Adrenal gland (tissue), 12 donors: ENCODE data around the gene SLC7A9. TPM values are rescaled to one million over a fixed set of nuclear protein-coding genes. Genes with fewer than 3 reads are reported as not detected.
"Not testable (repeated sequence)": the region's sequence is repeated elsewhere in the genome, so short reads cannot be mapped to it uniquely, and the experiment has no call there.

Source experiments
- DNase-seq, 7 donors: peaks; one replicate each; pipeline ENCODE4 v3.0.0-alpha.2; 2019 to 2020
- H3K27ac ChIP-seq, 5 donors: fragments of 200-600 bp; sonication (generic) in 4 of 5; 1 replicate in 3 of 5; 2 replicates in 2 of 5; pipeline versions ENCODE4 v1.5.1 to v1.8.0; 2016 to 2020; ENCODE audit warnings: mild to moderate bottlenecking in 1 of 5
- H3K27me3 ChIP-seq: fragments of 200-600 bp; 2 replicates; pipeline ENCODE4 v1.8.0; 2021
- H3K36me3 ChIP-seq, 2 donors: fragments of 200-600 bp; replicated peaks in 1 of 2; 1 replicate in 1 of 2; 2 replicates in 1 of 2; pipeline versions ENCODE4 v1.5.1 to v1.8.0; 2018 to 2022
- H3K4me1 ChIP-seq, 2 donors: fragments of 200-600 bp; replicated peaks in 1 of 2; 1 replicate in 1 of 2; 2 replicates in 1 of 2; pipeline versions ENCODE4 v1.5.1 to v1.8.0; 2018 to 2021
- H3K4me3 ChIP-seq, 4 donors: fragments of 200-600 bp; sonication (generic) in 3 of 4; one replicate each; pipeline ENCODE4 v1.5.1; 2016 to 2018
- H3K9me3 ChIP-seq, 3 donors: fragments of 200-600 bp; sonication (generic) in 1 of 3; replicated peaks in 1 of 3; 1 replicate in 2 of 3; 2 replicates in 1 of 3; pipeline versions ENCODE4 v1.5.1 to v1.8.0; 2016 to 2021
- POLR2A ChIP-seq, 2 donors: fragments of 450-650 bp; IDR thresholded peaks; one replicate each; pipeline ENCODE4 v1.6.1; 2017; ENCODE audit warnings: antibody characterized with exemption in 2 of 2, mild to moderate bottlenecking in 2 of 2, moderate library complexity in 1 of 2
- whole genome bisulfite sequencing, 4 donors: extraction: QIAGEN DNeasy Blood & Tissue Kit in 2 of 4; methylation state at CpG; one replicate each; pipeline versions ENCODE4 v1.1.5 to v1.1.7; 2013 to 2017; 5-methylcytosine and 5-hydroxymethylcytosine counted together
- intact Hi-C, 2 donors: fragments of 100-400 bp; cut with DNase I; formaldehyde crosslinking; loops; one replicate each; pipeline versions ENCODE4 v1.14.1 to v1.15.0; 2022 to 2023
- polyA plus RNA-seq, 3 donors: library from polyadenylated mRNA; stranded (reverse); fragments of 200-250 nt in 2 of 3; fragments of 350-450 nt in 1 of 3; fragmentation: Illumina TruSeq in 1 of 3; extraction: RNeasy Lipid Tissue Mini Kit (QIAGEN cat#74804) in 1 of 3; gene quantifications; one replicate each; pipeline ENCODE4 v1.2.3, GENCODE V29; 2013 to 2014
- total RNA-seq, 9 donors: library from RNA; depleted of rRNA in 4 of 9; stranded (reverse); fragments of >200 nt in 4 of 9; fragments of 120-200 nt in 1 of 9; fragmentation: NEBNext Ultra II Directional in 1 of 9; extraction: Animal tissue kit (Norgen Biotek cat#: 25700) in 1 of 9; gene quantifications; one replicate each; pipeline versions ENCODE4 v1.1.0 to v1.2.4, GENCODE V29; 2013 to 2023
- TF ChIP-seq, protein P1 (sequence below), 6 experiments: fragments of 450-650 bp in 4 of 6; fragments of 200-600 bp in 2 of 6; sonication (generic) in 1 of 6; IDR thresholded peaks; 1 replicate in 5 of 6; 2 replicates in 1 of 6; pipeline versions ENCODE4 v1.5.1 to v1.8.0; 2016 to 2021; ENCODE audit warnings: antibody characterized with exemption in 6 of 6, mild to moderate bottlenecking in 2 of 6, moderate library complexity in 1 of 6
- donor health status: healthy with polysubstance abuse.
- donor health status: Bipolar disorder and iron deficiency.
- donor health status: DM: yes; HTN: yes; CAD: no.
- donor health status: DM: no; HTN: no; CAD: no.
- donor health status: DM: no; HTN: no; CAD: no.
- donor health status: DM: yes; HTN: yes; CAD: no.

The SLC7A9 gene
- total and polyA plus RNA-seq, 12 donors: 0.11 to 0.51 (median 0.48) TPM; not detected in 5

GRCh38 chr19:32837531-32837930, 32.0 kb downstream of the SLC7A9 start:
- Histone ChIP-seq H3K4me3 (no peak overlapping the region), H3K9me3 (no peaks in the 10 kb centered on the region), H3K4me1 (no peaks in the 10 kb centered on the region), H3K27ac (no peak overlapping the region), H3K27me3 (no peaks in the 10 kb centered on the region), H3K36me3 (no peaks in the 10 kb centered on the region)
- intact Hi-C loops: no loop called here
- TF ChIP-seq, protein P1, sequence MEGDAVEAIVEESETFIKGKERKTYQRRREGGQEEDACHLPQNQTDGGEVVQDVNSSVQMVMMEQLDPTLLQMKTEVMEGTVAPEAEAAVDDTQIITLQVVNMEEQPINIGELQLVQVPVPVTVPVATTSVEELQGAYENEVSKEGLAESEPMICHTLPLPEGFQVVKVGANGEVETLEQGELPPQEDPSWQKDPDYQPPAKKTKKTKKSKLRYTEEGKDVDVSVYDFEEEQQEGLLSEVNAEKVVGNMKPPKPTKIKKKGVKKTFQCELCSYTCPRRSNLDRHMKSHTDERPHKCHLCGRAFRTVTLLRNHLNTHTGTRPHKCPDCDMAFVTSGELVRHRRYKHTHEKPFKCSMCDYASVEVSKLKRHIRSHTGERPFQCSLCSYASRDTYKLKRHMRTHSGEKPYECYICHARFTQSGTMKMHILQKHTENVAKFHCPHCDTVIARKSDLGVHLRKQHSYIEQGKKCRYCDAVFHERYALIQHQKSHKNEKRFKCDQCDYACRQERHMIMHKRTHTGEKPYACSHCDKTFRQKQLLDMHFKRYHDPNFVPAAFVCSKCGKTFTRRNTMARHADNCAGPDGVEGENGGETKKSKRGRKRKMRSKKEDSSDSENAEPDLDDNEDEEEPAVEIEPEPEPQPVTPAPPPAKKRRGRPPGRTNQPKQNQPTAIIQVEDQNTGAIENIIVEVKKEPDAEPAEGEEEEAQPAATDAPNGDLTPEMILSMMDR (IDR thresholded peaks at IDR 0.05): no peak
- no peak for TF ChIP-seq POLR2A (IDR thresholded peaks at IDR 0.05)
- DNase-seq: peak in 1 of 7 donors; percentile 3
- WGBS, 4 donors: 83 to 90% (median 87%) methylated on average over 7 of the region's 7 CpGs

DNA sequence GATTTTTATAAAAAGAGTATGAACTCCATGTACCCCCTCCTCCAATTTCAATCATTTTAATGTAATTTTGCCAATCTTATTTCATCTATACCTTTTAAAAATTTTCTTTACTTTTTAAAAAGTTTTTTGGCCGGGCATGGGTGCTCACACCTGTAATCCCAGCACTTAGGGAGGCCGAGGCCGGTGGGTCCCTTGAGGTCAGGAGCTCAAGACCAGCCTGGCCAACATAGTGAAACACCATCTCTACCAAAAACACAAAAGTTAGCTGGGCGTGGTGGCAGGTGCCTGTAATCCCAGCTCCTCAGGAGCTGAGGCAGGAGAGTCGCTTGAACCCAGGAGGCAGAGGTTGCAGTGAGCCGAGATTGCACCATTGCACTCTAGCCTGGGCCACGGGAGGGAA, 36.2 kb downstream of the SLC7A9 start:
- H3K27me3 ChIP-seq, H3K36me3 ChIP-seq, H3K4me3 ChIP-seq, H3K4me1 ChIP-seq, intact Hi-C loops, DNase-seq, H3K9me3 ChIP-seq, H3K27ac ChIP-seq: not testable (repeated sequence)
- 92 to 96% (median 95%) methylated on average over 7 of the region's 7 CpGs for WGBS, 4 donors

DNA sequence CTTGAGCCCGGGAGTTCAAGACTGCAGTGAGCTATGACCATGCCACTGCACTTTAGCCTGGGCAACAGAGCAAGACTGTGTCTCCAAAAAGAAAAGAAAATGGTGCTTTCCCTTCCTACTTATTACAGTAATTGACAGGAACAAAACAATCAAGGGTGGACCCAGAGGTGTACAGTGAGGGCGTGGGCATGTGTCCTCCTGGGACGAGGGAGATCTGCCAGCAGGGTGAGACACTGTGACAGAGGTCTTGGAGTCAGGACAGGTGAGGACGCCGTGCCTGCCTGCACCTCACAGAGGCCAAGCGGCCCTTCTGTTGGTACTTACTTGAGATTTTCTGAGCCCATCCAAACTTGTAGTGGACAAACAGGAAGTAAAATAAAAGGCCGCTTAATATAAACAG, 36.7 kb downstream of the SLC7A9 start:
- H3K27ac ChIP-seq, H3K27me3 ChIP-seq, H3K9me3 ChIP-seq, H3K4me1 ChIP-seq, H3K4me3 ChIP-seq, intact Hi-C loops, H3K36me3 ChIP-seq, DNase-seq: not testable (repeated sequence)
- WGBS, 4 donors: 96 to 97% (median 97%) methylated on average over 7 of the region's 7 CpGs

GRCh38 chr19:32832094-32832493, 37.5 kb downstream of the SLC7A9 start:
- H3K27me3 ChIP-seq, H3K9me3 ChIP-seq, intact Hi-C loops, H3K36me3 ChIP-seq, H3K4me1 ChIP-seq, H3K4me3 ChIP-seq: not testable (repeated sequence)
- H3K27ac ChIP-seq: peak overlapping the region in 2 of 5 donors; percentile 35 to 52
- WGBS, 4 donors: 89 to 97% (median 92%) methylated on average over 12 of the region's 12 CpGs
- peak in 1 of 7 donors; percentile 2 for DNase-seq

GRCh38 chr19:32831611-32832010, 38.0 kb downstream of the SLC7A9 start:
- intact Hi-C loops: no loop called here
- 61 to 70% (median 67%) methylated on average over 5 of the region's 5 CpGs for WGBS, 4 donors
- Histone ChIP-seq H3K27me3 (no peaks in the 10 kb centered on the region), H3K36me3 (no peaks in the 10 kb centered on the region), H3K4me3 (no peak overlapping the region), H3K9me3 (no peaks in the 10 kb centered on the region), H3K27ac (peak overlapping the region in 2 of 5 donors; percentile 35 to 52), H3K4me1 (no peaks in the 10 kb centered on the region)
- TF ChIP-seq POLR2A (IDR thresholded peaks at IDR 0.05): no peak
- TF ChIP-seq, protein P1 (IDR thresholded peaks at IDR 0.05): no peak
- peak; percentile 36 to 68 (median 57) for DNase-seq

DNA sequence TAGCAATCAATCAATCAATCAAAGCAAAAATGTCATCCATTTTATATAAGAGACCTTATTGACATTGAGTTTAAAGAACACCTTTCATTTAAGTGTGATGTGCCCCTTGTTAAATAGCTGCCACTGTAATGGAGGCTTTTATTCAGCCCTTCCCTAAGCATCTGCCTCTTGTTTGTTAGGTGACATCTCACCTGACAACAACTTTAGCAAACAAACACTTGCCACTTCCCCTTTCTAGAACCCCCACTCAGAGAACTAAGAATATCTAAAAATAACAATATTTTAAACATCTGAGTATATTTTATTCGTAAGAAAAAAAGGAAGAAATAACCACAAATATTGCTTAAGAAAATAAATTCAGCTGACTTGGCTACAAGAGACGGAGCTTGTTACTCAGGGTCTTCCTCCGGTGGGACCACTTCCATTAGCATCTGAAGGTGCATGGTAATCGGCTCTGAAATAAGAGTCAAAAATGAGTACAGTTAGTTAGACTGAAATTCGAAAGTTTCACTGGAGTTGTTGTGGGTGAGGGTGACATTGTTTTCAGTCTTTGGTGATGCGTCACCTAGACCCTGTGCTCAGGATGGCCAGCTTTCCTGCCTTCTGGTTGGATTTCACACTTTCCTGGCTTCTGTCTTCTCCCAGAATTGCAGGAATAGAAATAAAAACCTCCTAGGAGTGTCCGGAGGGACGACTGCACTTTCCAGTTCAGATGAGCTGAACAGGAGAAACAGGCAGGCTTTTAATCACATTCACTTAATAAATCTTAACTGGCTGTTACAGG, 39.1 kb downstream of the SLC7A9 start:
- H3K4me3 ChIP-seq: no peak overlapping the region
- H3K27me3 ChIP-seq: no peaks in the 10 kb centered on the region
- no peaks in the 10 kb centered on the region for H3K9me3 ChIP-seq
- intact Hi-C loops: no loop called here
- TF ChIP-seq POLR2A (IDR thresholded peaks at IDR 0.05): no peak
- TF ChIP-seq, protein P1 (IDR thresholded peaks at IDR 0.05): no peak
- H3K27ac ChIP-seq: peak overlapping the region in 2 of 5 donors; percentile 35 to 71
- WGBS, 4 donors: 57 to 77% (median 75%) methylated on average over 8 of the region's 8 CpGs
- no peaks in the 10 kb centered on the region for H3K4me1 ChIP-seq
- H3K36me3 ChIP-seq: no peaks in the 10 kb centered on the region
- peak in 3 of 7 donors; percentile 17 to 40 (median 26) for DNase-seq
